HepG2 (cell line): Measurements from ENCODE around the gene SLC25A1. TPM values are rescaled to one million over a fixed set of nuclear protein-coding genes. Genes with fewer than 3 reads are reported as not detected.

ENCODE experiments used
- CHD2 ChIP-seq: IDR thresholded peaks from 2 replicates; pipeline ENCODE4 v1.6.1; 2011; ENCODE audit warnings: low read depth, low read length, improper control_type of control experiment
- ELF1 ChIP-seq: sonication (generic); formaldehyde crosslinking; IDR thresholded peaks from 2 replicates; pipeline ENCODE4 v1.4.0; 2020; ENCODE audit warnings: missing genetic modification reagents
- HMG20B ChIP-seq: conservative IDR thresholded peaks from 2 replicates; pipeline ENCODE4 v1.6.1; 2016; ENCODE audit warnings: missing genetic modification reagents, missing compliant biosample characterization
- HNRNPH1 ChIP-seq: fragments of 200-400 bp; formaldehyde crosslinking; optimal IDR thresholded peaks from 2 replicates; pipeline ENCODE3; 2017; ENCODE audit warnings: mild to moderate bottlenecking, low read depth, low read length
- MATR3 ChIP-seq: sonication (generic); formaldehyde crosslinking; IDR thresholded peaks from 2 replicates; pipeline ENCODE4 v1.4.0; 2020; ENCODE audit warnings: missing genetic modification reagents
- NR2C2 ChIP-seq: sonication (generic); formaldehyde crosslinking; IDR thresholded peaks from 2 replicates; pipeline ENCODE4 v1.4.0; 2020; ENCODE audit warnings: missing genetic modification reagents, mild to moderate bottlenecking, moderate library complexity, borderline replicate concordance
- REST ChIP-seq, 2 experiments: IDR thresholded peaks; 2 replicates each; pipeline ENCODE4 v1.6.1; 2011 to 2012; ENCODE audit warnings: low read length in 2 of 2, borderline replicate concordance in 1 of 2, low read depth in 1 of 2, mild to moderate bottlenecking in 1 of 2, moderate library complexity in 1 of 2
- SAFB2 ChIP-seq: sonication (generic); formaldehyde crosslinking; IDR thresholded peaks from 2 replicates; pipeline ENCODE4 v1.5.1; 2020; ENCODE audit warnings: missing genetic modification reagents, low read depth, mild to moderate bottlenecking, borderline replicate concordance
- TEAD2 ChIP-seq: sonication (generic); formaldehyde crosslinking; IDR thresholded peaks from 2 replicates; pipeline ENCODE4 v1.9.0; 2021; ENCODE audit warnings: missing genetic modification reagents
- THYN1 ChIP-seq: sonication (generic); formaldehyde crosslinking; IDR thresholded peaks from 2 replicates; pipeline ENCODE4 v1.8.1; 2023; ENCODE audit warnings: low read depth, mild to moderate bottlenecking, moderate library complexity, missing genetic modification reagents, borderline replicate concordance
- ZNF10 ChIP-seq: sonication (generic); formaldehyde crosslinking; IDR thresholded peaks from 2 replicates; pipeline ENCODE4 v1.4.0; 2020; ENCODE audit warnings: mild to moderate bottlenecking, low read depth, missing genetic modification reagents, borderline replicate concordance
- ZNF704 ChIP-seq: sonication (generic); formaldehyde crosslinking; IDR thresholded peaks from 2 replicates; pipeline ENCODE4 v1.8.1; 2023; ENCODE audit warnings: mild to moderate bottlenecking, inconsistent platforms, moderate library complexity, missing genetic modification reagents, borderline replicate concordance
- ZNF788 ChIP-seq: sonication (generic); formaldehyde crosslinking; IDR thresholded peaks from 2 replicates; pipeline ENCODE4 v1.5.0; 2020; ENCODE audit warnings: mild to moderate bottlenecking, missing genetic modification reagents, borderline replicate concordance
- polyA plus RNA-seq, 8 experiments: library from polyadenylated mRNA; depleted of rRNA in 3 of 8; stranded (reverse) in 7 of 8; unstranded in 1 of 8; fragments of >200 nt; fragmentation: Illumina TruSeq in 4 of 8; extraction: Trizol in 4 of 8; gene quantifications; 2 replicates each; pipeline versions ENCODE4 v1.2.1 to v1.2.3, GENCODE V29; 2011 to 2016; ENCODE audit warnings: low read depth in 4 of 8, missing spikeins in 1 of 8, mixed read lengths in 1 of 8; ENCODE audit not compliant: insufficient read depth in 1 of 8
- total RNA-seq, 5 experiments: library from RNA; depleted of rRNA; stranded (reverse); fragments of >200 nt; fragmentation: Illumina TruSeq; extraction: Trizol; gene quantifications; 2 replicates each; pipeline ENCODE4 v1.2.3, GENCODE V29; 2016; ENCODE audit warnings: low read depth in 1 of 5
- TF ChIP-seq, protein P1 (sequence below): sonication (generic); formaldehyde crosslinking; IDR thresholded peaks from 2 replicates; pipeline ENCODE4 v1.5.0; 2020; ENCODE audit warnings: missing genetic modification reagents, mild to moderate bottlenecking, borderline replicate concordance
- TF ChIP-seq, protein P2 (sequence below): sonication (generic); formaldehyde crosslinking; IDR thresholded peaks from 2 replicates; pipeline ENCODE4 v1.8.0; 2022; ENCODE audit warnings: mild to moderate bottlenecking, missing genetic modification reagents, moderate library complexity
- TF ChIP-seq, protein P3 (sequence below): sonication (generic); IDR thresholded peaks from 2 replicates; pipeline ENCODE4 v1.6.1; 2016; ENCODE audit warnings: low read depth, borderline replicate concordance
- TF ChIP-seq, protein P4 (sequence below): sonication (generic); formaldehyde crosslinking; IDR thresholded peaks from 2 replicates; pipeline ENCODE4 v1.4.0; 2020; ENCODE audit warnings: mild to moderate bottlenecking, low read depth, missing genetic modification reagents

The SLC25A1 gene
- total and polyA plus RNA-seq, 2 of the 13 experiments (the other 11 are each of a cell fraction or from before 2014, with no cell fraction given) = 49.4 to 161 TPM

- TF ChIP-seq THYN1 (CRISPR knock-in tag) = no peak
- TF ChIP-seq, protein P1, sequence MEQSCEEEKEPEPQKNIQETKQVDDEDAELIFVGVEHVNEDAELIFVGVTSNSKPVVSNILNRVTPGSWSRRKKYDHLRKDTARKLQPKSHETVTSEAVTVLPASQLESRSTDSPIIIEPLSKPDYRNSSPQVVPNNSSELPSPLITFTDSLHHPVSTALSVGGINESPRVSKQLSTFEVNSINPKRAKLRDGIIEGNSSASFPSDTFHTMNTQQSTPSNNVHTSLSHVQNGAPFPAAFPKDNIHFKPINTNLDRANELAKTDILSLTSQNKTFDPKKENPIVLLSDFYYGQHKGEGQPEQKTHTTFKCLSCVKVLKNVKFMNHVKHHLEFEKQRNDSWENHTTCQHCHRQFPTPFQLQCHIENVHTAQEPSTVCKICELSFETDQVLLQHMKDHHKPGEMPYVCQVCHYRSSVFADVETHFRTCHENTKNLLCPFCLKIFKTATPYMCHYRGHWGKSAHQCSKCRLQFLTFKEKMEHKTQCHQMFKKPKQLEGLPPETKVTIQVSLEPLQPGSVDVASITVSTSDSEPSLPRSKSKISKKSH (CRISPR knock-in tag) = no peak; the same call in 1 of the 2 replicates
- TF ChIP-seq CHD2 = 0 out of 2 replicates have a peak, but pooled peaks have one; percentile 12
- TF ChIP-seq ELF1 (CRISPR knock-in tag) = no peak
- TF ChIP-seq NR2C2 = no peak
- TF ChIP-seq SAFB2 (CRISPR knock-in tag) = no peak; the same call in 1 of the 2 replicates
- TF ChIP-seq MATR3 (CRISPR knock-in tag) = no peak
- TF ChIP-seq TEAD2 (CRISPR knock-in tag) = no peak
- TF ChIP-seq, protein P2, sequence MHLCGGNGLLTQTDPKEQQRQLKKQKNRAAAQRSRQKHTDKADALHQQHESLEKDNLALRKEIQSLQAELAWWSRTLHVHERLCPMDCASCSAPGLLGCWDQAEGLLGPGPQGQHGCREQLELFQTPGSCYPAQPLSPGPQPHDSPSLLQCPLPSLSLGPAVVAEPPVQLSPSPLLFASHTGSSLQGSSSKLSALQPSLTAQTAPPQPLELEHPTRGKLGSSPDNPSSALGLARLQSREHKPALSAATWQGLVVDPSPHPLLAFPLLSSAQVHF (CRISPR knock-in tag) = 0 out of 2 replicates have a peak, but pooled peaks have one; percentile 29
- TF ChIP-seq, protein P3, sequence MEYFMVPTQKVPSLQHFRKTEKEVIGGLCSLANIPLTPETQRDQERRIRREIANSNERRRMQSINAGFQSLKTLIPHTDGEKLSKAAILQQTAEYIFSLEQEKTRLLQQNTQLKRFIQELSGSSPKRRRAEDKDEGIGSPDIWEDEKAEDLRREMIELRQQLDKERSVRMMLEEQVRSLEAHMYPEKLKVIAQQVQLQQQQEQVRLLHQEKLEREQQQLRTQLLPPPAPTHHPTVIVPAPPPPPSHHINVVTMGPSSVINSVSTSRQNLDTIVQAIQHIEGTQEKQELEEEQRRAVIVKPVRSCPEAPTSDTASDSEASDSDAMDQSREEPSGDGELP = peak; percentile 18; the same call in 1 of the 2 replicates
- TF ChIP-seq ZNF788 (CRISPR knock-in tag) = peak; percentile 12; the same call in 1 of the 2 replicates
- TF ChIP-seq ZNF704 (CRISPR knock-in tag) = no peak
- no peak for TF ChIP-seq HMG20B
- TF ChIP-seq, protein P4, sequence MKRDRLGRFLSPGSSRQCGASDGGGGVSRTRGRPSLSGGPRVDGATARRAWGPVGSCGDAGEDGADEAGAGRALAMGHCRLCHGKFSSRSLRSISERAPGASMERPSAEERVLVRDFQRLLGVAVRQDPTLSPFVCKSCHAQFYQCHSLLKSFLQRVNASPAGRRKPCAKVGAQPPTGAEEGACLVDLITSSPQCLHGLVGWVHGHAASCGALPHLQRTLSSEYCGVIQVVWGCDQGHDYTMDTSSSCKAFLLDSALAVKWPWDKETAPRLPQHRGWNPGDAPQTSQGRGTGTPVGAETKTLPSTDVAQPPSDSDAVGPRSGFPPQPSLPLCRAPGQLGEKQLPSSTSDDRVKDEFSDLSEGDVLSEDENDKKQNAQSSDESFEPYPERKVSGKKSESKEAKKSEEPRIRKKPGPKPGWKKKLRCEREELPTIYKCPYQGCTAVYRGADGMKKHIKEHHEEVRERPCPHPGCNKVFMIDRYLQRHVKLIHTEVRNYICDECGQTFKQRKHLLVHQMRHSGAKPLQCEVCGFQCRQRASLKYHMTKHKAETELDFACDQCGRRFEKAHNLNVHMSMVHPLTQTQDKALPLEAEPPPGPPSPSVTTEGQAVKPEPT (CRISPR knock-in tag) = no peak
- no peak for TF ChIP-seq REST (IDR thresholded peaks at IDR 0.05; ENCODE audit: borderline replicate concordance in 1 of 2, low read depth in 1 of 2, low read length in 2 of 2)
- TF ChIP-seq HNRNPH1 = no peak
- TF ChIP-seq ZNF10 (CRISPR knock-in tag) = no peak
Observed at GRCh38 chr22:19174106-19175025, 4.2 kb downstream of the SLC25A1 start (continued).
